PC-3 (cell line): ENCODE data around the gene PTPRN2. TPM values are rescaled to one million over a fixed set of nuclear protein-coding genes. Genes with fewer than 3 reads are reported as not detected.

Experiments used
- ATAC-seq: fragments of 200-7000 bp; cut with Tn5 transposase; 2 replicates; pipeline ENCODE4 v1.9.1; 2020; ENCODE audit warnings: mild to moderate bottlenecking, moderate library complexity
- BruUV-seq: library from RNA; stranded (reverse); fragments of 400-500 nt; replicated peaks from 2 replicates; lab custom pipeline; 2021; lab: Mats Ljungman, UMichigan
- CTCF ChIA-PET: fragments of 300-600 bp; sonication (Branson Sonifier 250); formaldehyde crosslinking; loops from one replicate; lab custom pipeline; 2022; ENCODE audit warnings: antibody characterized with exemption; lab: Charles Lee
- POLR2A ChIA-PET: fragments of 300-600 bp; sonication (Branson Sonifier 250); formaldehyde crosslinking; loops from one replicate; lab custom pipeline; 2022; ENCODE audit warnings: antibody characterized with exemption; ENCODE audit not compliant: unreplicated experiment; lab: Charles Lee
- DNase-seq: peaks from one replicate; pipeline ENCODE4 v3.0.0-alpha.2; 2015
- H2AFZ ChIP-seq: fragments of 300-600 bp; sonication (generic); 2 replicates; pipeline ENCODE4 v1.6.0; 2016; ENCODE audit warnings: antibody characterized with exemption, low read length
- H3F3A ChIP-seq: fragments of 300-600 bp; sonication (generic); one replicate; pipeline ENCODE4 v1.6.0; 2017; ENCODE audit warnings: antibody characterized with exemption, low read length, control low read depth, mild to moderate bottlenecking; ENCODE audit not compliant: unreplicated experiment
- H3K27ac ChIP-seq: fragments of 300-600 bp; sonication (generic); 2 replicates; pipeline ENCODE4 v1.5.1; 2016; ENCODE audit warnings: mild to moderate bottlenecking, low read length
- H3K27me3 ChIP-seq: fragments of 300-600 bp; sonication (generic); 2 replicates; pipeline ENCODE4 v1.6.1; 2016; ENCODE audit warnings: low read length, mixed read lengths
- H3K36me3 ChIP-seq: fragments of 300-600 bp; sonication (generic); 2 replicates; pipeline ENCODE4 v1.6.1; 2016; ENCODE audit warnings: low read depth, mixed run types, low read length, mixed read lengths
- H3K4me1 ChIP-seq: fragments of 300-600 bp; sonication (generic); 2 replicates; pipeline ENCODE4 v1.5.1; 2016; ENCODE audit warnings: low read length; ENCODE audit not compliant: insufficient read depth
- H3K4me2 ChIP-seq: fragments of 300-600 bp; sonication (generic); 2 replicates; pipeline ENCODE4 v1.6.0; 2016; ENCODE audit warnings: low read length
- H3K4me3 ChIP-seq: fragments of 300-600 bp; sonication (generic); 2 replicates; pipeline ENCODE4 v1.5.1; 2016; ENCODE audit warnings: mild to moderate bottlenecking, low read length, mixed read lengths
- H3K79me2 ChIP-seq: fragments of 300-600 bp; sonication (generic); 2 replicates; pipeline ENCODE4 v1.6.1; 2017; ENCODE audit warnings: low read length, mixed read lengths
- H3K9ac ChIP-seq: fragments of 300-600 bp; sonication (generic); 2 replicates; pipeline ENCODE4 v1.6.0; 2016; ENCODE audit warnings: mild to moderate bottlenecking, low read length
- H3K9me2 ChIP-seq: fragments of 300-600 bp; sonication (generic); replicated peaks from 2 replicates; pipeline ENCODE4 v1.6.1; 2016; ENCODE audit warnings: mixed run types, low read length, mixed read lengths
- H3K9me3 ChIP-seq: fragments of 300-600 bp; sonication (generic); 2 replicates; pipeline ENCODE4 v1.6.1; 2016; ENCODE audit warnings: low read length, mixed read lengths
- H4K20me1 ChIP-seq: fragments of 300-600 bp; sonication (generic); 2 replicates; pipeline ENCODE4 v1.6.1; 2016; ENCODE audit warnings: low read length, mixed read lengths
- EZH2 ChIP-seq: fragments of 300-600 bp; sonication (generic); IDR thresholded peaks from one replicate; pipeline ENCODE4 v1.6.1; 2017; ENCODE audit warnings: antibody characterized with exemption, mild to moderate bottlenecking, low read length; ENCODE audit not compliant: unreplicated experiment
- EZH2phosphoT487 ChIP-seq: fragments of 300-600 bp; sonication (generic); IDR thresholded peaks from 2 replicates; pipeline ENCODE4 v1.6.1; 2018; ENCODE audit warnings: mild to moderate bottlenecking, antibody characterized with exemption, low read length, borderline replicate concordance
- intact Hi-C: fragments of 100-400 bp; cut with micrococcal nuclease; formaldehyde crosslinking; loops from 2 replicates; pipeline ENCODE4 v1.9.0; 2023
- total RNA-seq: library from RNA; depleted of rRNA; stranded (reverse); fragments of >200 nt; gene quantifications from 2 replicates; pipeline ENCODE4 v1.2.3, GENCODE V29; 2014
- TF ChIP-seq, protein P1 (sequence below): fragments of 300-600 bp; sonication (generic); conservative IDR thresholded peaks from 2 replicates; pipeline ENCODE4 v1.5.1; 2017; ENCODE audit warnings: antibody characterized with exemption, low read depth, mild to moderate bottlenecking, low read length

The PTPRN2 gene
- total RNA-seq, 1 experiment from 2014 or later = 3.2 TPM

DNA sequence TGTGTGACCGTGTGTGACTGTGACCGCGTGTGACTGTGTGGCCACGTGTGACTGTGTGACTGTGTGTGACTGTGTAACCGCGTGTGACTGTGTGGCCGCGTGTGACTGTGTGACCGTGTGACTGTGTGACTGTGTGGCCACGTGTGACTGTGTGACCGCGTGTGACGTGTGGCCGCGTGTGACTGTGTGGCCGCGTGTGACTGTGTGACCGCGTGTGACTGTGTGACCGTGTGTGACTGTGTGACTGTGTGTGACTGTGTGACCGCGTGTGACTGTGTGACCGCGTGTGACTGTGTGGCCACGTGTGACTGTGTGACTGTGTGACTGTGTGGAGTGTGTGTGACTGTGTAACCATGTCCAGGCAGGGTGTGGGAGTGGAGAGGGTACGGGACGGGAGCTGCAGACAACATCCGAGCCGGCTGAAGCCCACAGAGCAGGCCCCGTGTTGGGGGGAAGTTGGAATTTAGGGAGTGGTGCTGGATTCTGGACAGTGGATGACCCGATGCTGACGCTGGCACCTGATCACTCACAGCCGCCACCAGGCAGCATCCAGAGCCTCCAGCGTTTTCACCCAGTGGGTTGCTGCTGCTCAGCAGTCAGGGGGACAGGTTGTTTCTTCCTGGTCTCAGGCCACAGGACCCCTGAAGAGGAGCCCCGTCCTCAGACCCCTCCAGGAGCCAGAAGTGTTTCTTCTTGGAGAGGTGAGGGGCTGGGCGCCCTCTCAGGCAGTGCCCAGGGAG lies 747.3 kb downstream of the PTPRN2 start:
- peaks cover 2% of the 10 kb centered on the region; the same call in 1 of the 2 replicates for H3K27me3 ChIP-seq
- TF ChIP-seq, protein P1, sequence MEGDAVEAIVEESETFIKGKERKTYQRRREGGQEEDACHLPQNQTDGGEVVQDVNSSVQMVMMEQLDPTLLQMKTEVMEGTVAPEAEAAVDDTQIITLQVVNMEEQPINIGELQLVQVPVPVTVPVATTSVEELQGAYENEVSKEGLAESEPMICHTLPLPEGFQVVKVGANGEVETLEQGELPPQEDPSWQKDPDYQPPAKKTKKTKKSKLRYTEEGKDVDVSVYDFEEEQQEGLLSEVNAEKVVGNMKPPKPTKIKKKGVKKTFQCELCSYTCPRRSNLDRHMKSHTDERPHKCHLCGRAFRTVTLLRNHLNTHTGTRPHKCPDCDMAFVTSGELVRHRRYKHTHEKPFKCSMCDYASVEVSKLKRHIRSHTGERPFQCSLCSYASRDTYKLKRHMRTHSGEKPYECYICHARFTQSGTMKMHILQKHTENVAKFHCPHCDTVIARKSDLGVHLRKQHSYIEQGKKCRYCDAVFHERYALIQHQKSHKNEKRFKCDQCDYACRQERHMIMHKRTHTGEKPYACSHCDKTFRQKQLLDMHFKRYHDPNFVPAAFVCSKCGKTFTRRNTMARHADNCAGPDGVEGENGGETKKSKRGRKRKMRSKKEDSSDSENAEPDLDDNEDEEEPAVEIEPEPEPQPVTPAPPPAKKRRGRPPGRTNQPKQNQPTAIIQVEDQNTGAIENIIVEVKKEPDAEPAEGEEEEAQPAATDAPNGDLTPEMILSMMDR = no peak
- TF ChIP-seq EZH2 (no peak), EZH2phosphoT487 (no peak)
- H3K4me2 ChIP-seq = no peak overlapping the region
- no peaks in the 10 kb centered on the region for H3K79me2 ChIP-seq
- no TSS peak for BruUV-seq
- intact Hi-C loops = no loop called here
- H3K4me1 ChIP-seq = peaks cover 6% of the 10 kb centered on the region
- no peak for ATAC-seq
- H3K36me3 ChIP-seq = no peaks in the 10 kb centered on the region
- no peak overlapping the region for H3K9ac ChIP-seq
- no peak for DNase-seq
- H2AFZ ChIP-seq = no peak overlapping the region
- no peaks in the 10 kb centered on the region for H3K9me3 ChIP-seq
- H3K9me2 ChIP-seq = no peaks in the 10 kb centered on the region
- no peaks in the 10 kb centered on the region for H4K20me1 ChIP-seq
- no peaks in the 10 kb centered on the region for H3F3A ChIP-seq
- CTCF ChIA-PET = no interaction called here
- no peak overlapping the region for H3K4me3 ChIP-seq
- no peak overlapping the region for H3K27ac ChIP-seq
- POLR2A ChIA-PET = no interaction called here

DNA sequence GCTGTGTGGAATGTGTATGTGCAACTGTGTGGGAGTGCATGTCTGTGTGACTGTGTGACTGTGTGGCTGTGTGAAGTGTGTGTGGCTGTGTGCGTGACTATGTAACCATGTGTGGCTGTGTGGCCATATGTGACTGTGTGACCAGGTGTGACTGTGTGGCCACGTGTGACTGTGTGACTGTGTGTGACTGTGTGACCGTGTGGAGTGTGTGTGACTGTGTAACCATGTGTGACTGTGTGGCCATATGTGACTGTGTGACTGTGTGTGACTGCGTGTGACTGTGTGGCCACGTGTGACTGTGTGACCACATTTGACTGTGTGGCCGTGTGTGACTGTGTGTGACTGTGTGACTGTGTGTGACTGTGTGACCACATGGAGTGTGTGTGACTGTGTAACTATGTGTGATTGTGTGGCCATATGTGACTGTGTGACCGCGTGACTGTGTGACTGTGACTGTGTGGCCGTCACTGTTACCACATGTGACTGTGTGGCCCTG lies 747.9 kb downstream of the PTPRN2 start:
- no peaks in the 10 kb centered on the region for H3K9me3 ChIP-seq
- CTCF ChIA-PET = no interaction called here
- no peak overlapping the region for H3K4me2 ChIP-seq
- DNase-seq (no peak), ATAC-seq (no peak)
- H3K9ac ChIP-seq = no peak overlapping the region
- POLR2A ChIA-PET = no interaction called here
- TF ChIP-seq EZH2phosphoT487 = no peak
- TF ChIP-seq, protein P1 = no peak
- TF ChIP-seq EZH2 = no peak
- no peaks in the 10 kb centered on the region for H3K79me2 ChIP-seq
- intact Hi-C loops = no loop called here
- no peaks in the 10 kb centered on the region for H3F3A ChIP-seq
- no peaks in the 10 kb centered on the region for H4K20me1 ChIP-seq
- no peaks in the 10 kb centered on the region for H3K9me2 ChIP-seq
- H3K27me3 ChIP-seq = peaks cover 8% of the 10 kb centered on the region; the same call in 1 of the 2 replicates
- peaks cover under 1% of the 10 kb centered on the region for H3K4me1 ChIP-seq
- no peaks in the 10 kb centered on the region for H3K36me3 ChIP-seq
- H3K4me3 ChIP-seq = no peak overlapping the region
- no peak overlapping the region for H2AFZ ChIP-seq
- no TSS peak for BruUV-seq
- H3K27ac ChIP-seq = no peak overlapping the region

DNA sequence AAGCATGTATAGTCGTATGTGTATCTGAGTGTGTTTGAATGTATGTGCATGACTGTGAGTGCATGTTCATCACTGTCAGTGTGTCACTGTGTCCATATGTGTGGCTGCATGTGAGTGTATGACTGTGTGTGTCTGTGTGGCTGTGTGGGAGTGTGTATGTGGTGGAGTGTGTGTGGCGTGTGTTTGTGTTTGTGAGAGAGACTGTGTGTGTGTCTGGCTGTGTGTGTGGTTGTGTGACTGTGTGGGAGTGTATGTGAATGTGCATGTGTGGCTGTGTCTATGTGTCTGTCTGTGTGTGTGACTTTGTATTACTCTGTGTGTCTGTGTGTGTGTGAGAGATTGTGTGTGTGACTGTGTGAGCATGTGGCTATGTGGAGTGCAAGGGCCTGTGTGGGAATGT lies 748.4 kb downstream of the PTPRN2 start:
- Histone ChIP-seq H4K20me1 (no peaks in the 10 kb centered on the region), H3K4me1 (no peaks in the 10 kb centered on the region), H3K9me2 (no peaks in the 10 kb centered on the region), H3K27me3 (peaks cover 9% of the 10 kb centered on the region; the same call in 1 of the 2 replicates), H3K9me3 (no peaks in the 10 kb centered on the region), H2AFZ (no peak overlapping the region), H3K79me2 (no peaks in the 10 kb centered on the region), H3K4me2 (no peak overlapping the region), H3K4me3 (no peak overlapping the region), H3K27ac (no peak overlapping the region), H3K36me3 (no peaks in the 10 kb centered on the region), H3K9ac (no peak overlapping the region), H3F3A (no peaks in the 10 kb centered on the region)
- ChIA-PET CTCF (no interaction called here), POLR2A (no interaction called here)
- ATAC-seq = no peak
- BruUV-seq = no TSS peak
- intact Hi-C loops = no loop called here
- TF ChIP-seq EZH2 (no peak), EZH2phosphoT487 (no peak)
- TF ChIP-seq, protein P1 = no peak
- DNase-seq = no peak
